ENCODE measurements around the gene NCOA3. TPM values are rescaled to one million over a fixed set of nuclear protein-coding genes. Genes with fewer than 3 reads are reported as not detected.
A peak's percentile ranks its signal among the peaks of the same experiment; 100 is the strongest.
"Not testable (repeated sequence)": the region's sequence is repeated elsewhere in the genome, so short reads cannot be mapped to it uniquely, and the experiment has no call there.

NCOA3 gene
- total RNA-seq, 1 donor from 2014 or later = 25.5 TPM

- H3K36me3 ChIP-seq (ENCODE audit: control insufficient read depth, insufficient read depth, low read length) = no peaks in the 10 kb centered on the region
- DNase-seq (ENCODE audit: low read depth) (peak; percentile 27), FAIRE-seq (no peak)
- no peak overlapping the region for H3K4me3 ChIP-seq (ENCODE audit: low read depth, low read length)
- TF ChIP-seq CTCF (IDR thresholded peaks at IDR 0.05; ENCODE audit: insufficient read depth, low read length, severe bottlenecking) = no peak
- no peaks in the 10 kb centered on the region for H3K27me3 ChIP-seq (ENCODE audit: control insufficient read depth, insufficient read depth, low read length)
Measured at GRCh38 chr20:47456041-47456537, 45.6 kb upstream of the NCOA3 start.

- DNase-seq (ENCODE audit: low read depth) (peak; percentile 84), FAIRE-seq (no peak)
- no peak for TF ChIP-seq CTCF (IDR thresholded peaks at IDR 0.05; ENCODE audit: insufficient read depth, low read length, severe bottlenecking)
- H3K4me3 ChIP-seq (ENCODE audit: low read depth, low read length) = no peak overlapping the region
- no peaks in the 10 kb centered on the region for H3K36me3 ChIP-seq (ENCODE audit: control insufficient read depth, insufficient read depth, low read length)
- H3K27me3 ChIP-seq (ENCODE audit: control insufficient read depth, insufficient read depth, low read length) = no peaks in the 10 kb centered on the region
Measured at GRCh38 chr20:47456952-47457724, 44.5 kb upstream of the NCOA3 start.

GRCh38 chr20:47458280-47459050 is 43.2 kb upstream of the NCOA3 start:
- not testable (repeated sequence) for DNase-seq (ENCODE audit: low read depth); FAIRE-seq; H3K36me3 ChIP-seq (ENCODE audit: control insufficient read depth, insufficient read depth, low read length); H3K4me3 ChIP-seq (ENCODE audit: low read depth, low read length); H3K27me3 ChIP-seq (ENCODE audit: control insufficient read depth, insufficient read depth, low read length)

- Histone ChIP-seq H3K27me3 (ENCODE audit: control insufficient read depth, insufficient read depth, low read length) (no peaks in the 10 kb centered on the region), H3K36me3 (ENCODE audit: control insufficient read depth, insufficient read depth, low read length) (no peaks in the 10 kb centered on the region), H3K4me3 (ENCODE audit: low read depth, low read length) (no peak overlapping the region)
- FAIRE-seq = no peak
- no peak for TF ChIP-seq CTCF (IDR thresholded peaks at IDR 0.05; ENCODE audit: insufficient read depth, low read length, severe bottlenecking)
- no peak for DNase-seq (ENCODE audit: low read depth)
Measured at GRCh38 chr20:47459344-47460073, 42.2 kb upstream of the NCOA3 start.

GRCh38 chr20:47460761-47461112 is 41.0 kb upstream of the NCOA3 start:
- not testable (repeated sequence) for FAIRE-seq; H3K36me3 ChIP-seq (ENCODE audit: control insufficient read depth, insufficient read depth, low read length); H3K4me3 ChIP-seq (ENCODE audit: low read depth, low read length); H3K27me3 ChIP-seq (ENCODE audit: control insufficient read depth, insufficient read depth, low read length); DNase-seq (ENCODE audit: low read depth)

- H3K27me3 ChIP-seq (ENCODE audit: control insufficient read depth, insufficient read depth, low read length) = no peaks in the 10 kb centered on the region
- H3K4me3 ChIP-seq (ENCODE audit: low read depth, low read length) = no peak overlapping the region
- no peaks in the 10 kb centered on the region for H3K36me3 ChIP-seq (ENCODE audit: control insufficient read depth, insufficient read depth, low read length)
- TF ChIP-seq CTCF (IDR thresholded peaks at IDR 0.05; ENCODE audit: insufficient read depth, low read length, severe bottlenecking) = no peak
- FAIRE-seq (no peak), DNase-seq (ENCODE audit: low read depth) (no peak)
Measured at GRCh38 chr20:47461120-47461685, 40.5 kb upstream of the NCOA3 start.

- H3K4me3 ChIP-seq (ENCODE audit: low read depth, low read length); H3K36me3 ChIP-seq (ENCODE audit: control insufficient read depth, insufficient read depth, low read length); H3K27me3 ChIP-seq (ENCODE audit: control insufficient read depth, insufficient read depth, low read length); DNase-seq (ENCODE audit: low read depth); FAIRE-seq: not testable (repeated sequence)
Measured at GRCh38 chr20:47461906-47462305, 39.8 kb upstream of the NCOA3 start.

All from bronchial epithelial cell (primary cell).